Natural killer cell (primary cell): ENCODE data around the gene ITFG1. TPM values are rescaled to one million over a fixed set of nuclear protein-coding genes. Genes with fewer than 3 reads are reported as not detected.

ENCODE experiments used
- ATAC-seq, 3 donors: fragments of 150-1000 bp in 2 of 3; fragments of 200-7000 bp in 1 of 3; cut with Tn5 transposase; 1 replicate in 1 of 3; 2 replicates in 2 of 3; pipeline ENCODE4 v1.10.0; 2021; ENCODE audit warnings: mild to moderate bottlenecking in 2 of 3, moderate library complexity in 2 of 3
- DNase-seq, 2 donors: peaks; one replicate each; pipeline versions ENCODE4 v3.0.0 to v3.0.0-alpha.2; 2013 to 2021; ENCODE audit warnings: mixed read lengths in 1 of 2
- H3K27ac ChIP-seq: one replicate; pipeline ENCODE4 v1.5.1; 2013; ENCODE audit warnings: mild to moderate bottlenecking, low read length
- H3K27me3 ChIP-seq: one replicate; pipeline ENCODE4 v1.6.1; 2013; ENCODE audit warnings: low read length; ENCODE audit not compliant: control insufficient read depth, insufficient read depth
- H3K36me3 ChIP-seq: one replicate; pipeline ENCODE4 v1.6.1; 2013; ENCODE audit warnings: low read length; ENCODE audit not compliant: control insufficient read depth, insufficient read depth
- H3K4me1 ChIP-seq: one replicate; pipeline ENCODE4 v1.6.1; 2013; ENCODE audit warnings: low read length; ENCODE audit not compliant: control insufficient read depth, insufficient read depth
- H3K4me3 ChIP-seq: one replicate; pipeline ENCODE4 v1.5.1; 2013; ENCODE audit warnings: low read length
- H3K9me3 ChIP-seq: one replicate; pipeline ENCODE4 v1.6.1; 2013; ENCODE audit warnings: low read length; ENCODE audit not compliant: control insufficient read depth, insufficient read depth
- H3K27ac Mint-ChIP-seq, 2 donors: one replicate each; pipeline ENCODE4 v1.8.0; 2022; ENCODE audit warnings: mild to moderate bottlenecking in 2 of 2, mixed read lengths in 2 of 2, moderate library complexity in 1 of 2
- H3K27me3 Mint-ChIP-seq, 2 donors: one replicate each; pipeline ENCODE4 v1.8.0; 2022; ENCODE audit warnings: low read depth in 2 of 2, mixed read lengths in 2 of 2
- H3K36me3 Mint-ChIP-seq: one replicate; pipeline ENCODE4 v1.8.0; 2022; ENCODE audit warnings: mixed read lengths
- H3K4me1 Mint-ChIP-seq, 2 donors: one replicate each; pipeline ENCODE4 v1.8.0; 2022; ENCODE audit warnings: mixed read lengths in 2 of 2
- H3K4me3 Mint-ChIP-seq: one replicate; pipeline ENCODE4 v1.8.0; 2022; ENCODE audit warnings: mild to moderate bottlenecking, moderate library complexity, mixed read lengths
- H3K9me3 Mint-ChIP-seq, 2 donors: one replicate each; pipeline ENCODE4 v1.8.0; 2022; ENCODE audit warnings: mixed read lengths in 2 of 2
- WGBS: methylation state at CpG from one replicate; pipeline ENCODE4 v1.1.7; 2013; ENCODE audit warnings: missing lambda C conversion rate; ENCODE audit not compliant: insufficient coverage; 5-methylcytosine and 5-hydroxymethylcytosine counted together
- intact Hi-C: fragments of 100-400 bp; cut with micrococcal nuclease; formaldehyde crosslinking; loops from one replicate; pipeline ENCODE4 v1.14.2; 2022
- total RNA-seq, 4 donors: library from RNA; stranded (reverse); fragments of 120-200 nt in 1 of 4; gene quantifications; one replicate each; pipeline versions ENCODE4 v1.2.3 to v1.2.4, GENCODE V29; 2013 to 2022
- TF ChIP-seq, protein P1 (sequence below): fragments of 200-600 bp; IDR thresholded peaks from one replicate; pipeline ENCODE4 v1.8.0; 2022; ENCODE audit warnings: antibody characterized with exemption

Gene ITFG1
- total RNA-seq, 3 donors from 2014 or later (not counting 1 experiment from before 2014, with no cell fraction given): 30.4 to 44.1 (median 38.2) TPM

DNA sequence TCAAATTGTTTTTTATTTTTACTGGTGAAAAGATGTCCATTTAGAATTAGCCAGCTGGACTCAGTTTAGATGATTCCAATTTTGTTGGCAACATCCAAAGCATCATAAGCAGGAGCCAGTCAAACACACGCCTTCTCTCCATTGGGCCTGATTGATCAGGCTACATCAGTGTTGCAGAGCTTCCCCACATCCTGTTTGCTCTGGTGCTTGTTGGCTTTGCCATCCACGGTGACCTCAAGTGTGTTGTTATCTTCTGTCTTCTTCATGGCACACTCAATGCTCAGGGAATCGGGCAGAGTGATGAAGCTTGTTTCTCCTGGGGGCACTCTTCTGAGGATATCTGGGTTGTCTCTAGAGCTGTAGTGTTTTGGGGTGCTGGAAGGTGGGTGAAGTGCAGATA, 310.8 kb downstream of the ITFG1 start:
- Mint-ChIP-seq H3K4me1 (peaks cover 0 to 5% of the 10 kb centered on the region in 2 donors), H3K27me3 (peaks cover 7 to 14% of the 10 kb centered on the region in 2 donors), H3K4me3 (no peak overlapping the region), H3K27ac (no peak overlapping the region), H3K9me3 (no peaks in the 10 kb centered on the region), H3K36me3 (peaks cover 8% of the 10 kb centered on the region)
- H3K36me3 ChIP-seq: peaks cover 16% of the 10 kb centered on the region
- DNase-seq (no peak), ATAC-seq (no peak)
- H3K27ac ChIP-seq: no peak overlapping the region
- H3K9me3 ChIP-seq: no peaks in the 10 kb centered on the region
- 87% methylated on average over 3 of the region's 3 CpGs for WGBS
- intact Hi-C loops: no loop called here
- H3K4me3 ChIP-seq: no peak overlapping the region
- no peaks in the 10 kb centered on the region for H3K4me1 ChIP-seq
- TF ChIP-seq, protein P1, sequence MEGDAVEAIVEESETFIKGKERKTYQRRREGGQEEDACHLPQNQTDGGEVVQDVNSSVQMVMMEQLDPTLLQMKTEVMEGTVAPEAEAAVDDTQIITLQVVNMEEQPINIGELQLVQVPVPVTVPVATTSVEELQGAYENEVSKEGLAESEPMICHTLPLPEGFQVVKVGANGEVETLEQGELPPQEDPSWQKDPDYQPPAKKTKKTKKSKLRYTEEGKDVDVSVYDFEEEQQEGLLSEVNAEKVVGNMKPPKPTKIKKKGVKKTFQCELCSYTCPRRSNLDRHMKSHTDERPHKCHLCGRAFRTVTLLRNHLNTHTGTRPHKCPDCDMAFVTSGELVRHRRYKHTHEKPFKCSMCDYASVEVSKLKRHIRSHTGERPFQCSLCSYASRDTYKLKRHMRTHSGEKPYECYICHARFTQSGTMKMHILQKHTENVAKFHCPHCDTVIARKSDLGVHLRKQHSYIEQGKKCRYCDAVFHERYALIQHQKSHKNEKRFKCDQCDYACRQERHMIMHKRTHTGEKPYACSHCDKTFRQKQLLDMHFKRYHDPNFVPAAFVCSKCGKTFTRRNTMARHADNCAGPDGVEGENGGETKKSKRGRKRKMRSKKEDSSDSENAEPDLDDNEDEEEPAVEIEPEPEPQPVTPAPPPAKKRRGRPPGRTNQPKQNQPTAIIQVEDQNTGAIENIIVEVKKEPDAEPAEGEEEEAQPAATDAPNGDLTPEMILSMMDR: no peak
- peaks cover 5% of the 10 kb centered on the region for H3K27me3 ChIP-seq

GRCh38 chr16:47144559-47144877, 316.3 kb downstream of the ITFG1 start:
- H3K4me3 ChIP-seq: peak overlapping the region; percentile 34
- TF ChIP-seq, protein P1: no peak
- peaks cover 28 to 54% of the 10 kb centered on the region in 2 donors for H3K27me3 Mint-ChIP-seq
- H3K9me3 Mint-ChIP-seq: no peaks in the 10 kb centered on the region
- H3K27ac ChIP-seq: no peak overlapping the region
- no peaks in the 10 kb centered on the region for H3K36me3 ChIP-seq
- peaks cover 19 to 22% of the 10 kb centered on the region in 2 donors for H3K4me1 Mint-ChIP-seq
- 18% methylated on average over 10 of the region's 10 CpGs for WGBS
- H3K27me3 ChIP-seq: peaks cover 25% of the 10 kb centered on the region
- peak overlapping the region; percentile 87 for H3K4me3 Mint-ChIP-seq
- peak overlapping the region; percentile 36 to 69 for H3K27ac Mint-ChIP-seq
- H3K36me3 Mint-ChIP-seq: no peaks in the 10 kb centered on the region
- ATAC-seq (no peak), DNase-seq (no peak)
- intact Hi-C loops: loop anchor here (5.0 kb wide), 1 partner anchor 107 kb away; no protein-coding TSS in a partner anchor
- H3K4me1 ChIP-seq: peaks cover 16% of the 10 kb centered on the region
- H3K9me3 ChIP-seq: no peaks in the 10 kb centered on the region

DNA sequence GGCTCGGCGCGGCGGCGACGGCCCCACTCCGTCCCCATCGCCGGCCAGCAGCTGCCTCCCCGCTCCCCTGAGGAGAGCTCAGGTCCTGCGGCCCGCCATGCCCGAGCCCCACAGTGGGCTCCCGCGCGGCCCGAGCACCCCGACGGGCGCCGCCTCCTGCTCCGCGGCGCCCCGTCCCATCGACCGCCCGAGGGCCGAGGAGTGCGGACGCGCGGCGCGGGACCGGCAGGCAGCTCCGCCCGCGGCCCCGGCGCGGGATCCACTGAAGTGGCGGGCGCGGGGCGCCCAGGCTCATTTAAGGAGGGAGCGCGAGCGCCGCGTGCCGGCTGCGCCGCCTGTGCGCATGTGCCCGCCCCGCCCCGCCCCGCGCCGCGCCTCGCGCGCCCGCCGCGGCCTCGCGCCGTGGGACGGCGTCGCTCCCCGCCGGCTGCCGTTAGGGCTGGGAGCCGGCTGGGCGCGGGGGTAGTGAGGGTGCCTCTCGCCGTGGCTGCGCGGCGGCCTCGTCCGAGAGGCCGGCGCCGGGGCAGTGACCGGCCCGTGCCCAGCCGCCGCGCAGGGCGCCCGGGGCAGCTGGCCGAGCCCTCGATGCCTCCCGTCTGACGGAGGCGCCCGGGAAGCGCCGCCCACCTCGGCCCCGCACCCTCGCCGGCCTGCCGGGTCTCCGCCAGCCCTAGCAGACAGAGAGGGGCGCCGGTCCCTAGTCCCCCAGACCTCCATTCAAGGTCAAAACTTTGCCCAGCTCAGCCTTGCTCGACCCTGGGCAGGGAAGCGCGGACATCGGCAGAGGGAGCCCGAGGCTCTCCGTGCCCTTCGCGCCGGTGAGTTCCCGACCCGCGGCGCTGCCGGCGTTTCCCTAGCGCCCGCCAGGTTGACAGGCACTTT, 316.9 kb downstream of the ITFG1 start, which contains the start of gene NETO2:
Gene NETO2, minus strand, starts transcription at position 269 of the 882 bp plus-strand sequence. CDS start 333 bp downstream, outside the sequence.
- 1% methylated on average over 130 of the region's 130 CpGs for WGBS
- Histone ChIP-seq H3K36me3 (no peaks in the 10 kb centered on the region), H3K4me1 (peaks cover 16% of the 10 kb centered on the region), H3K4me3 (peak within 1 kb of the TSS; percentile 37), H3K9me3 (no peaks in the 10 kb centered on the region), H3K27ac (no peak within 1 kb of the TSS), H3K27me3 (peaks cover 25% of the 10 kb centered on the region)
- Mint-ChIP-seq H3K9me3 (no peaks in the 10 kb centered on the region), H3K27me3 (peaks cover 29 to 60% of the 10 kb centered on the region in 2 donors), H3K4me1 (peaks cover 19 to 22% of the 10 kb centered on the region in 2 donors), H3K27ac (peak within 1 kb of the TSS; percentile 36 to 69), H3K4me3 (peak within 1 kb of the TSS; percentile 87), H3K36me3 (no peaks in the 10 kb centered on the region)
- DNase-seq: peak; percentile 43 to 79
- intact Hi-C loops: loop anchor here (5.0 kb wide), 1 partner anchor 107 kb away; no protein-coding TSS in a partner anchor
- ATAC-seq: peak; percentile 68 to 81 (median 77)
- TF ChIP-seq, protein P1: no peak
